Neural progenitor cell (in vitro differentiated cells): ENCODE data around the gene TMEM45B. TPM values are rescaled to one million over a fixed set of nuclear protein-coding genes. Genes with fewer than 3 reads are reported as not detected.
A peak's percentile ranks its signal among the peaks of the same experiment; 100 is the strongest.

Source experiments
- DNase-seq: peaks from one replicate; pipeline ENCODE4 v3.0.0-alpha.2; 2016; ENCODE audit warnings: low spot score
- H2AFZ ChIP-seq: fragments of 200-600 bp; sonication (generic); replicated peaks from 2 replicates; pipeline ENCODE4 v1.6.1; 2016; ENCODE audit warnings: antibody characterized with exemption
- H3F3A ChIP-seq: fragments of 200-600 bp; sonication (generic); 2 replicates; pipeline ENCODE4 v1.6.1; 2016; ENCODE audit warnings: antibody characterized with exemption, low read depth
- H3K27ac ChIP-seq: fragments of 200-600 bp; sonication (generic); 2 replicates; pipeline ENCODE4 v1.5.1; 2016; ENCODE audit warnings: mild to moderate bottlenecking
- H3K27me3 ChIP-seq: fragments of 200-600 bp; sonication (generic); 2 replicates; pipeline ENCODE4 v1.6.1; 2016; ENCODE audit warnings: mild to moderate bottlenecking, moderate library complexity
- H3K36me3 ChIP-seq: fragments of 200-600 bp; sonication (generic); 2 replicates; pipeline ENCODE4 v1.5.1; 2016
- H3K4me1 ChIP-seq: fragments of 200-600 bp; sonication (generic); 2 replicates; pipeline ENCODE4 v1.6.1; 2016; ENCODE audit warnings: mixed run types
- H3K4me2 ChIP-seq: fragments of 200-600 bp; sonication (generic); 2 replicates; pipeline ENCODE4 v1.6.1; 2016
- H3K4me3 ChIP-seq: fragments of 200-600 bp; sonication (generic); 2 replicates; pipeline ENCODE4 v1.5.1; 2016
- H3K79me2 ChIP-seq: fragments of 200-600 bp; sonication (generic); 2 replicates; pipeline ENCODE4 v1.6.1; 2016; ENCODE audit warnings: low read depth
- H3K9ac ChIP-seq: fragments of 200-600 bp; sonication (generic); 2 replicates; pipeline ENCODE4 v1.6.1; 2016
- H3K9me3 ChIP-seq: fragments of 200-600 bp; sonication (generic); 2 replicates; pipeline ENCODE4 v1.5.1; 2016; ENCODE audit warnings: low read depth
- H4K20me1 ChIP-seq: fragments of 200-600 bp; sonication (generic); 2 replicates; pipeline ENCODE4 v1.6.1; 2016; ENCODE audit warnings: low read depth
- H3K27ac Mint-ChIP-seq: 3 replicates; pipeline ENCODE4 v1.8.0; 2021; ENCODE audit warnings: mixed read lengths
- H3K27me3 Mint-ChIP-seq: 2 replicates; pipeline ENCODE4 v1.8.0; 2022; ENCODE audit warnings: low read depth, mild to moderate bottlenecking, inconsistent platforms, moderate library complexity, mixed read lengths; ENCODE audit not compliant: insufficient read depth
- H3K36me3 Mint-ChIP-seq: 3 replicates; pipeline ENCODE4 v1.8.0; 2021; ENCODE audit warnings: mixed read lengths
- H3K4me1 Mint-ChIP-seq: 3 replicates; pipeline ENCODE4 v1.8.0; 2021; ENCODE audit warnings: mixed read lengths
- H3K4me3 Mint-ChIP-seq: 3 replicates; pipeline ENCODE4 v1.8.0; 2021; ENCODE audit warnings: mild to moderate bottlenecking, moderate library complexity, mixed read lengths
- H3K9me3 Mint-ChIP-seq: 3 replicates; pipeline ENCODE4 v1.8.0; 2020; ENCODE audit warnings: mixed read lengths
- CTCF ChIP-seq: fragments of 200-600 bp; sonication (generic); IDR thresholded peaks from 2 replicates; pipeline ENCODE4 v1.5.1; 2017; ENCODE audit warnings: antibody characterized with exemption, mild to moderate bottlenecking
- EZH2 ChIP-seq: fragments of 200-600 bp; sonication (generic); IDR thresholded peaks from 2 replicates; pipeline ENCODE4 v1.6.1; 2017; ENCODE audit warnings: antibody characterized with exemption, mild to moderate bottlenecking, moderate library complexity
- EZH2phosphoT487 ChIP-seq: fragments of 200-600 bp; sonication (generic); IDR thresholded peaks from 2 replicates; pipeline ENCODE4 v1.6.1; 2017; ENCODE audit warnings: antibody characterized with exemption
- small RNA-seq: library from RNA; depleted of rRNA; stranded (forward); fragments of <200 nt; gene quantifications from one replicate; pipeline ENCODE3, GENCODE V24; 2015
- total RNA-seq: library from RNA; depleted of rRNA; stranded (reverse); fragments of >200 nt; gene quantifications from 2 replicates; pipeline ENCODE4 v1.2.3, GENCODE V29; 2015; ENCODE audit warnings: low replicate concordance

Gene TMEM45B
- total RNA-seq, 1 donor from 2014 or later = not detected

GRCh38 chr11:129895126-129896041, 79.7 kb downstream of the TMEM45B start, which contains the start of gene NFRKB:
TSS of gene NFRKB (minus strand) at chr11:129895578. CDS start at chr11:129892849, 2,729 bp downstream.
- Histone ChIP-seq H3K9me3 (no peaks in the 10 kb centered on the region), H3K4me2 (peak within 1 kb of the TSS; percentile 92), H3K79me2 (peaks cover 43% of the 10 kb centered on the region), H3K4me1 (peaks cover 19% of the 10 kb centered on the region), H3K9ac (peak within 1 kb of the TSS; percentile 74), H2AFZ (peak within 1 kb of the TSS; percentile 100), H3F3A (peaks cover 9% of the 10 kb centered on the region), H3K27ac (peak within 1 kb of the TSS; percentile 16), H3K27me3 (no peaks in the 10 kb centered on the region), H4K20me1 (peaks cover 35% of the 10 kb centered on the region), H3K4me3 (peak within 1 kb of the TSS; percentile 100), H3K36me3 (peaks cover 6% of the 10 kb centered on the region)
- no peak for TF ChIP-seq EZH2
- TF ChIP-seq CTCF = no peak
- no peak for TF ChIP-seq EZH2phosphoT487
- H3K4me1 Mint-ChIP-seq = peaks cover 15% of the 10 kb centered on the region
- H3K27me3 Mint-ChIP-seq = no peaks in the 10 kb centered on the region
- H3K36me3 Mint-ChIP-seq = peaks cover 11% of the 10 kb centered on the region
- DNase-seq = peak; percentile 94
- peak within 1 kb of the TSS; percentile 95 for H3K4me3 Mint-ChIP-seq
- H3K9me3 Mint-ChIP-seq = no peaks in the 10 kb centered on the region
- peak within 1 kb of the TSS; percentile 87 for H3K27ac Mint-ChIP-seq

GRCh38 chr11:129896062-129896461, 80.4 kb downstream of the TMEM45B start:
- Histone ChIP-seq H3K36me3 (peaks cover 12% of the 10 kb centered on the region), H3K4me1 (peaks cover 19% of the 10 kb centered on the region), H2AFZ (peak overlapping the region; percentile 81), H3F3A (peaks cover 9% of the 10 kb centered on the region), H3K79me2 (peaks cover 41% of the 10 kb centered on the region), H3K4me3 (peak overlapping the region; percentile 100), H3K27ac (no peak overlapping the region), H4K20me1 (peaks cover 32% of the 10 kb centered on the region), H3K9ac (no peak overlapping the region), H3K9me3 (no peaks in the 10 kb centered on the region), H3K4me2 (peak overlapping the region; percentile 92), H3K27me3 (no peaks in the 10 kb centered on the region)
- H3K36me3 Mint-ChIP-seq = peaks cover 11% of the 10 kb centered on the region
- H3K27me3 Mint-ChIP-seq = no peaks in the 10 kb centered on the region
- no peak for DNase-seq
- peaks cover 15% of the 10 kb centered on the region for H3K4me1 Mint-ChIP-seq
- H3K9me3 Mint-ChIP-seq = no peaks in the 10 kb centered on the region
- peak overlapping the region; percentile 87 for H3K27ac Mint-ChIP-seq
- no peak for TF ChIP-seq CTCF
- TF ChIP-seq EZH2phosphoT487 = no peak
- TF ChIP-seq EZH2 = no peak
- peak overlapping the region; percentile 95 for H3K4me3 Mint-ChIP-seq

- Mint-ChIP-seq H3K27ac (no peak overlapping the region), H3K4me3 (no peak overlapping the region), H3K9me3 (no peaks in the 10 kb centered on the region), H3K4me1 (no peaks in the 10 kb centered on the region), H3K36me3 (peaks cover 24% of the 10 kb centered on the region), H3K27me3 (no peaks in the 10 kb centered on the region)
- H3K36me3 ChIP-seq = peaks cover 6% of the 10 kb centered on the region
- no peaks in the 10 kb centered on the region for H3K9me3 ChIP-seq
- H3F3A ChIP-seq = no peaks in the 10 kb centered on the region
- H3K4me3 ChIP-seq = no peak overlapping the region
- peaks cover 3% of the 10 kb centered on the region for H3K4me1 ChIP-seq
- H3K27ac ChIP-seq = no peak overlapping the region
- H3K4me2 ChIP-seq = no peak overlapping the region
- H2AFZ ChIP-seq = no peak overlapping the region
- no peak for TF ChIP-seq CTCF
- no peak for TF ChIP-seq EZH2phosphoT487
- no peak for TF ChIP-seq EZH2
- no peaks in the 10 kb centered on the region for H4K20me1 ChIP-seq
- H3K27me3 ChIP-seq = no peaks in the 10 kb centered on the region
- DNase-seq = no peak
- no peak overlapping the region for H3K9ac ChIP-seq
- no peaks in the 10 kb centered on the region for H3K79me2 ChIP-seq
These were observed 89.8 kb downstream of the TMEM45B start for GRCh38 chr11:129905402-129905801.

Small RNAs within 50 kb of the gene (small RNA-seq; reads per million reads assigned to genes)
- gene AP003327.1 = not detected

Other genes starting within 250 kb of the TMEM45B start
- 33.5 and 56.3 TPM in 2 replicates for gene NFRKB, start 79.7 kb downstream of the TMEM45B start, total RNA-seq
- 14.2 and 16.3 TPM in 2 replicates for gene PRDM10, start 187.0 kb downstream of the TMEM45B start, total RNA-seq